Stimulated activated CD8-positive, alpha-beta memory T cell treated with anti-CD3 and anti-CD28 coated beads, Interleukin-4, amount 100 ng/mL, for 4 hours (primary cell): Measurements from ENCODE around the gene SUPT5H.
"Not testable (repeated sequence)": the region's sequence is repeated elsewhere in the genome, so short reads cannot be mapped to it uniquely, and the experiment has no call there.

Experiments used
- DNase-seq, 2 donors: peaks; one replicate each; pipeline ENCODE4 v3.0.0-alpha.2; 2020; ENCODE audit warnings: low read depth in 2 of 2, low spot score in 1 of 2

The SUPT5H gene

DNA sequence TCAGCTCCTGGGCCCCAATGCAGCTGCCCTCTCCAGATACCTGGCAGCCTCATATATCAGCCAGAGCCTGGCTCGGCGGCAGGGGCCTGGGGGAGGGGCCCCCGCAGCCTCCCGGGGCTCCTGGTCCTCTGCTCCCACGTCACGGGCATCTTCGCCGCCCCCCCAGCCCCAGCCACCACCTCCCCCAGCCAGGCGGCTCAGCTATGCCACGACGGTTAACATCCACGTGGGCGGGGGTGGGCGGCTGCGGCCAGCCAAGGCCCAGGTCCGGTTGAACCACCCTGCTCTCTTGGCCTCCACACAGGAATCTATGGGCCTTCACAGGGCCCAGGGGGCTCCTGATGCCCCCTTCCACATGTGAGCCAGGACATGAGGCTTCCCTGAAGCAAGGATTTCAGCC is 20.4 kb upstream of the SUPT5H start:
- DNase-seq: no peak

DNA sequence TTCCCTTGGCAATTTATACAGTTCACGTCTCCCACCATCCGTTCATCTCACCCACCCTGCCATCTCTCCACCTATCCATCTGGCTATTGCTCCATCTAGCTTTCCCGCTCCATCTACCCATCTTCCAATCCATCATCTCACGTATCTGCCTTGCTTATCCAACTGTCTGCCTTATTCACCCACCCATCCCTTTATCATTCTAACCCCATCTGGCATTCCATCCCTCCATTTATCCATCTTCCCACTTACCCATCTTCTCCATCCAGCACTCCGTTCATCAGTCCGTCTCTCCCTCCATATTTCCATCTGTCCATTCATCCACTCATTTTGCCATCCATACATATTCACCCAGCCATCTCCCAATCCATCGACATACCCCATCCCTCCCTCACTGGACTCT is 19.6 kb upstream of the SUPT5H start:
- no peak for DNase-seq

DNA sequence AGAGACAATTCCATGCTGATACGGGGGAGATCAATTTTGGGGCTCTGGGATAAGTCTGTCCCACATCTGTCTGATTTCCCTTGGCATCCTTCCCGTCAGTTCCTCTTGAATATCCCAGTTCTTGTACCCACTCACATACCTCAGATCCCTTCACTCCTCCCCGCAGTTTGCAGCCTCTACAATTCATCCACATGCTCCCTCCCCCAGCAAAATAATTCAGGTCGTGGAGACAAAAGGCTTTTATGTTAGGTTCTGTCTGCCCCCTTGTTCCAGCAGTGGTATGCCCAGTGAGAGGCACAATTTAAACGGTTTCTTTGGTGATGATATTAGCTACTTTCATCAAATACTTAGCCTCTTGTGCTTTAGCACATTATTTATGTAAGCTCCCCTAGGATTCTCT is 19.2 kb upstream of the SUPT5H start:
- no peak for DNase-seq

DNA sequence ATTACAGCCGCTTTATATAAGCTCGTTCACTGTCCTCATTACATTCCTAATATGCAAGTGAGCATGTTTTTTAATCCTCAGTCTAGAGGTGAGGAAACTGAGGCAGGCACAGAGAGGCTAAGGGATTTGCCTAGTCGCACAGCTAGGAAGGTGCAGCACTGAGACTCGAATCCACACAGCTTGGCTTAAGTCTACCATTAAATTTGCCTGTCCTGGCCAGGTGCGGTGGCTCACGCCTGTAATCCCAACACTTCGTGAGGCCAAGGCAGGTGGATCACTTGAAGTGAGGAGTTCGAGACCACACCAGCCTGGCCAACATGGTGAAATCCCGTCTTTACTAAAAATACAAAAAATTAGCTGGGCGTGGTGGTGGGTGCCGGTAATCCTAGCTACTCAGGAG is 17.7 kb upstream of the SUPT5H start:
- no peak for DNase-seq

DNA sequence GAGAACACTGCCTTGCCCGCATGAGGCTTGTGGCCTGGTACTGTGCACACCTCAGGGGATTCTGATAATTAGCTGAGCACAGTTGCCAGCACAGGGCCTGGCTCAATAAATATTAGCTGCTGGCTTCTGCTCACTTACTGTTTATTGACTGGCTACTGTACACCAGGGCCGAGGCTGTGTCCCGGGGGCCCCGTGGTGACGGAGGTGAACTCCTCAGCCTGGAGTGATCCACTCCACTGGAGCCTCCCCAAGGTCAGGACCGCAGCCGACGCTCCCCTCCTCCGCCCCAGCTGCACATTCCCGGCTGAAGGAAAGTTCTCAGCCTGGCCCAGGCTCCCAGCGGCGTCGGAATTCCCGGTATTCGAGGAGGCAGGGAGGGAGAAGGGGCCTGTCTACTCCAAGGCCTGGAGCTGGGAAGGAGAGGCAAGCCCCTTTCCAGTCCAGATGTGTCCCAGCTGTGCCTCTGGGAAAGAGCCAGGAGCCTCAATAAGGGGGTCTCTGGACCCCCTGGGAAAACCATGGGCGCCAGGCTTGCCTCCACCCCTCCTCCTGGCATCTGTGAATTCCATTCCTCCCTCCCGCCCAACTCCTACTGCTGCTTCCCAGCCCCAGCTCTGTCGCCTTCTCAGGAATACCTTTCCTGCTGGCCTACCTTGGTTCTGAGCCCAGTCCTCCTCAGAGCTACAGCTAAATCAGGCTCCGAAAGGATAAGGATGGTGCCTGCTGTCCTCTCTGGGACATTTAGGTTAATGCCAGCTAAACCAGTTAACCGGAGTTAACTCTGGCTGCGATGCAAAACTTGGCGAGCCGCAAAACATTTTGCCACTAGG is 16.9 kb upstream of the SUPT5H start:
- DNase-seq: no peak

DNA sequence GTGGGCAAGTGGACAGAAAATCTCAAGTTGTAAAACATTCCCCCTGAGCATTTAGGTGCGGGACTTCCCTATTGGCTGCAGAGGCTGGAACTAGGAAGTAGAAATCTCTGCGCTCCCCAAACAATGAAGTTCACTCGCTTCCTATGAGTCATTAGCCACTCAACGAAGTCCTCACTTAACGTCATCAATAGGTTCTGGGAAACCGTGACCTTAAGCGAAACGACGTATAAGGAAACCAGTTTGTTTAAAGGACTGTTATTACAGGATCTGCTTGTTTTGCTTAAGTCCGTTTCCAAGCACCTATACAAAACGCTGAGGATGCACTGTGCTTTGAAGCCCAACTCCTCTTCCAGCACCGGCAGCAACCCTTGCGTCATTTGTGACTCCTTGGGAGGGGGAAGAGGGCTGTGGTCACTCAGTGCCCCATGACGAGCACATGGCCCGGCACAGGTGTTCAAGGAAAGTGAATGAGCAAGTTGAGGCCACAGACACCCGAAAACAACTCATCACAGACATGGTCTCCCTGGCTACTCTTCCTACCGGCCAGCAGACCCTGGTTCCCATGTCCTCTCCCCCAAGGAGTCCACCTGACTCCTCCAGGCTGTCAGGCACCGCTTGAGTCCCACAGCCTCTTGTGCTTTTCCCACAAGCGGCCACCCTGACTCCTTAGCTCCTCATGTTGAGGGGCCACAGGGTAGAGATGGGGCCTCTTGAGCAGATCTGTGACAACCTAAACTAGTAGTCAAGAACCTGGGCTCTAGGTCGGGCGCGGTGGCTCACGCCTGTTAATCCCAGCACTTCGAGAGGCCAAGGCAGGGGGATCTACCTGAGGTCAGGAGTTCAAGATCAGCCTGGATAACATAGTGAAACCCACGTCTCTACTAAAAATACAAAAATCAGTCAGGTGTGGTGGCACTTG is 14.4 kb upstream of the SUPT5H start:
- no peak for DNase-seq

DNA sequence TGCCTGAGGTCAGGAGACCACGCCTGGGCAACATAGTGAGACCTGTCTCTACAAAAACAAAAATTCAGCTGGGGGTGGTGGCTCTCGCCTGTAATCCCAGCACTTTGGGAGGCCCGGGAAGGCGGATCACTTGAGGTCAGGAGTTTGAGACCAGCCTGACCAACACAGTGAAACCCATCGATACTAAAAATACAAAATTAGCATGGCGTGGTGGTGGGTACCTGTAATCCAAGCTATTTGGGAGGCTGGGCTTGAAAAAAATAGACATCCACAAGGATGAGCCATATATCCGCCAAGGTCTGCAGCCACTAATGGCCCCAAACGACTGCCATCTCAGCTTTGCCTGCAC is 12.7 kb upstream of the SUPT5H start:
- DNase-seq: no peak

DNA sequence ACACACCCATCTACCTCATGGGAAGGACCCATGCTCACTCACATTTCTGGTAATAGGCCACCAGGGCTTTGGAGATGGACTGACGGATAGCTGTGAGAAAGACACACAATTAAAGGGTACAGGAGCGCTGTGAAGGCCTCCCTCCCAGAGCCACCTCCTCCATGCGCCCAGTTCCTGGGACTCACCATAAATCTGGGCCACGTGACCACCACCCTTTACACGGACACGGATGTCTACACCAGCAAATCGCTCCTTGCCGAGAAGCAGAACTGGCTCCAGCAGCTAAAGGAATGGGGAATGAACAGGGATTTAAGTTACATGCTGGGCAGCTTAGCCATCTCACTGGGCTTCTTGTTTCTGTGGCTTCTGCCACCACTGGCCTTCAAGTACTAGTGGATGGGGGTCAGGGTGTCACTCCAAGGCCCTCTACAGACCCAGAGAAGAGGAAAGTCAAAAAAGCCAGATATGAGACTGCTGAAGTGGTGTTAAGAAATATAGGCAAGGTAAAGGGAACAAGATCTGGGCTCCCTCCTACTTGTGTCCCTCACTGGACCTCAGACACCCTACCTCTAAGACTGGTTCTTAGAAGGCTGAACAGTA is 11.8 kb upstream of the SUPT5H start:
- DNase-seq: no peak

DNA sequence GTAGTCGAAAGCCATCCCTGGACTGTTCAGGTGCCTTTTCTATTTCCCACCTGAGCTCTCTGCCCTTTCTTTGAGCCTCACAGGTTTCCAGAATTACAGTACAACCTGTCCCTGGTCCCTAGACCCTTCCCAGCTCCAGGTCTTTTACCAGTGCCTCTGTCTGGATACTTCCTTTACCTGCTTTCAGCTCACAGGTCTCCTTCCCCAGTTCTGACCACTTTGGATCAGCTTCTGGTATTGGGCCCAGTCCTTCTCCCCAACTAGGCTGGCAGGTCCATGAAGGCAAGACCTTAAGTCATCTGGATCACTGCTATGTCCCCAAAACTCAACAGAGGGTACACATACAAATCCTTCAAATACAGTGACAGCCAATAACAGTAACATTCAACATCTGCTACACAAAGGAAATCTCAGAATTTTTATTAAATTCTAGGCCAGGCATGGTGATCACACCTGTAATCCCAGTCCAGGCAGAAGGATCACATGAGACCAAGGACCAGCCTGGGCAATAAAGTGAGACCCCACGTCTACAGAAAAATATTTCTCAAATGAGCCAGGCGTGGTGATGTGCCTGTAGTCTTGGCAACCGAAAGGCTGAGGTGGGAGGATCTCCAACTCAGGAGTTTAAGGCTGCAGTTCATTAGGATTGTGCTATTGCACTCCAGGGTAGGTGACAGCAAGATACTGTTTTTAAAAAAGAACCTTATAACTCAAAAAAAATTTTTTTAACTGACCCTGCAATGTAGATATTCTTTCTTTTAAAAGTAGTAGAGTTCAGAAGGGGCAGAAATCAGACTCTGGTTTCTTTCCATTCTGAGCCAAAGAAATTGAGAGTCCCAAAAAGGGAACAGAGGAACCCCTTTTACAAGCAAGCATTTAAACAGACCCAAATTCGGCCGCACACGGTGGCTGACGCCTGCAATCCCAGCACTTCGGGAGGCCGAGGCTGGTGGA is 11.0 kb upstream of the SUPT5H start:
- no peak for DNase-seq

DNA sequence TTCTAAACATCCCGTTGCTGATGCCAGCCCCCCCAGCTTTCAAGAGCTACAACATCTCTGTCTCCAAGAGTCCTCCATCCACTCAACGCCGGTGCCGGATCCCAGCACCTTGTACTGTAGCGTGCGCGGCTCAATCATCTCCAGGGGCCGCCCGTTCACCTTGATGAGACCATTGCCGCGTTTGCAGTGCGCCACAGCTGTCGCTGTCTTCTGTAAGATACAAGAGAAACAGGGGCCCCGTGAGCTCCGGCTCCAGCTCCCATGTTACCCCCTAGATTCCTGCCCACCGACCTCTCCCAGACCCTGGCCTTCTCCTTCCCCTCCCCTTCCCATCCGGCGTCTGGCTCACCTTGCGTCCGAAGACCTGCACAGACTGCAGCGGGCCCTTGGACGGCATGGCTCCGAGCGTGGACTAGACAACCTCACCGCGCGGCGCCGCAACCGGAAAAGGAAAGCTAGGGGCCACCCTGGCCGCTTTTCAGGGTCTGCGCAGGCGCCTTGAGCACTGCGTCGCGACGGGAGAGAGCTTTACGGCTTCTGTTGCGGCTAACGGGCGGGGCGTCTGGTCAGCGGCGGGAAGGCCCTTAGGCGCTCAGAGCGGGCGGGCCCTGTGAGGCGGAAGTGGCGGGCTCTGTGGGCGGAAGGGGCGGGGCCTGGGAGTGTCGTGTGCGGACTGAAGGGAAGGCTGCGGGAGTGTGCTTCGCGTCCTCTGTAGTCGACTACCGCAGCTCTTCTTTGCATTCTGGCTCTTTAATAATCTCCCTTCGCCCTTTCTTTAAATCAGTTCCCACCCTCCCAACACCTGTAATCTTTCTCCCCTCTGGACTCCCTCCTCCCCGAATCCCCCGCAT is 9.7 kb upstream of the SUPT5H start, which contains the start of gene RPS16:
TSS of gene RPS16 (minus strand) at position 451 of the 851 bp plus-strand sequence. CDS start at position 397, 54 bp downstream.
- DNase-seq: peak; percentile 98 to 99

DNA sequence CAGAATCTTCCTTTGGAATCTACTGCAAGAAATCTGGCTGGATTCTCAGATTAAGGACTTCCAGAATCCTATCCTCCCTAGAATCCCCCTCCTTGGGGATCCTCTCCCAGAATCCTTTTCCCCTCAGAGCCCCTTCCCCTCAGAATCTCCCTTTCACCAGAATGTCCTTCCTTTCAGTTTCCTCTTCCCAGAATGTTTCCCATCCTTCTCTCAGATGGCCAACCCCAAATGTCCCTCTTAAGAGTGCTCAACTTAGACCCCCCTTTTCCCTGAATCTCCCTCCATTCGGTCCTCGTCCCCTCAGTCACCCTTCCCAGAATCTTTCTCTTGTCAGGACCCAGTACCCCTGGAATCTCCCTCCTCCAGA is 9.0 kb upstream of the SUPT5H start:
- no peak for DNase-seq

DNA sequence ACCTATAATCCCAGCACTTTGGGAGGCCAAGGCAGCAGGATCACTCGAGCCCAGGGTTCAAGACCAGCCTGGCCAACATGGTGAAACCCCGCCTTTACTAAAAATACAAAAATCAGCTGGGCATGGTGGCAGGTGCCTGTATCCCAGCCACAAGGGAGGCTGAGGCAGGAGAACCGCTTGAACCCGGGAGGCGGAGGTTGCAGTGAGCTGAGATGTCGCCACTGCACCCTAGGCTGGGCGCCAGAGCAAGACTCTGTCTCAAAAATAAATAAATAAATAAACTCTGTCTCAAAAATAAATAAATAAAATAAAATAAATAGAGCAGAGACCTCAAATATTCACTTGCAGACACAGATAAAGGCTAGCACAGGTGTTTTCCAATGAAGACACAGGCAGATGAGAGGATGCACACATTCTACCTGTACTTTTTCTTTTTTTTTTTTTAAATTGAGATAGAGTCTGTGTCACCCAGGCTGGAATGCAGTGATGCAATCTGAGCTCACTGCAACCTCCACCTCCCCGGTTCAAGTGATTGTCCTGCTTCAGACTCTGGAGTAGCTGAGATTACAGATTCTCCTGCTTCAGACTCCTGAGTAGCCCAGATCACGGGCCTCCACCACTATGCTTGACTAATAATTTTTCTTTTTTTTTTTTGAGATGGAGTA is 7.0 kb upstream of the SUPT5H start:
- no peak for DNase-seq

DNA sequence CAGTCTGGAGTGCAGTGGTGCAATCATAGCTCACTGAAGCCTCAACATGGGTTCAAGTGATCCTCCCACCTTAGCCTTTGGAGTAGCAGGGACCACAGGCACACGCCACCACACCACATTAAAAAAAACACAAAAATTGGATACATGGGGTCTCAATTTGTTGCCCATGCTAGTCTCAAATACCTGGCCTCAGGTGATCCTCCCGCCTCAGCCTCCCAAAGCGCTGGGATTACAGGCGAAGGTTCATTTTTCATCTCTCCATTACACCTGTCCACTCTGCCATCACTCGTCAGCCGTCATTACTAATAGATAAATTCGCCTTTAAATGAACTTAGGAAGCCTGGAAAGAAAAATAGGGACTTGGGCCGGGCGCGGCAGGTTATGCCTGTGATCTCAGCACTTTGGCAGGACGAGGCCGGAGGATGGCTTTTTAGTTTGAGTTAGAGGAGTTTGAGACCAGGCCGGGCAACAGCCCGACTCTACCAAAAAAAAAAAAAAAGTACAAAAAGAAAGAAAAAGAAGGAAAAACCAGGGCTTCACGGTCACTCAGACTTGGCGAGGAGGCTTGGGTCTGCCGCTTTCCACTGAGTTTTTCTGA is 685 bp upstream of the SUPT5H start:
- DNase-seq: no peak

DNA sequence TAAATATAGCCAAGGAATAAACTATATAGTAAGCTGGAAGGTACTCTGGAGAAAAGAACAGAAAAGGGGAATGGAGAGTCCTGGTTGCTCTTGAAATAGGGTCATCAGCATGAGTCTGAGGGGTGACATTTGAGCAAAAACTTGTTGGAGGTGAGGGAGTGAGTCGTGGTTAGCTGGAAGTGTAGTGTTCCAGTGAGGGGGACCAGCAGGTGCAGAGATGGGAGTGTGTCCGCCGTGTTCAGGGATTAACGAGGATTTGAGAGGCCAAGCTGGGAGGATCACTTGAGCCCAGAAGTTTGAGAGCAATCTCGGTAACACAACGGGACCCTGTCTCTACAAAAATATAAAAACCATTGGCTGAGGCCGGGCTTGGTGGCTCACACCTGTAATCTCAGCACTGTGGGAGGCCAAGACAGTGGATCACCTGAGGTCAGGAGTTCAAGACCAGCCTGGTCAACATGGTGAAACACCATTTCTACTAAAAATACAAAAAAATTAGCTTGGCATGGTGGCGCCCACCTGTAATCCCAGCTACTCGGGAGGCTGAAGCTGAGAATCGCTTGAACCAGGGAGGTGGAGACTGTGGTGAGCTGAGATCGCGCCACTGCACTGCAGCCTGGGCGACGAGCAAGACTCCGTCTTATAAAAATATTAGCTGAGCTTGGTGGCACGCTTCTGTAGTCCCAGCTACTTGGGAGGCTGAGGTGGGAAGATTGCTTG is 1.1 kb downstream of the SUPT5H start:
- no peak for DNase-seq

DNA sequence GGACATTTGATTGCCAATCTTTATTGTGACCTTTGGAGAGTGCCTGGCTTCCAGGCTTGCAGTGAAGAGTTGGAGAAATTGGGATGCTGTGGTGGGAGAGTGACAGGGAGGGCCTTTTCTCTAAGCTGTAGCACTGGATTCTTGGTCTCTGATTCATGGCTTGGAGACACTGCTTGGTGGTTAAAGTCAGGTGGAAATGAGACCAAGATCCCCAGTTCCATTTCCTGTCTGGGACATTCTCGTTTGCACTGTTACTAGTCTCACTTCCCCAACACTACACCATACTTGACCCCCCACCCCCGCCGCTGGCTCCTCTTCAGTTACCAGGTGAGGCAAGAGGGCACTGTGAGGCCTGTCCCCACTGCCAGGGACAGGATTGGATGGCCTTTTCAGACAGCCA is 2.9 kb downstream of the SUPT5H start:
- DNase-seq: no peak

DNA sequence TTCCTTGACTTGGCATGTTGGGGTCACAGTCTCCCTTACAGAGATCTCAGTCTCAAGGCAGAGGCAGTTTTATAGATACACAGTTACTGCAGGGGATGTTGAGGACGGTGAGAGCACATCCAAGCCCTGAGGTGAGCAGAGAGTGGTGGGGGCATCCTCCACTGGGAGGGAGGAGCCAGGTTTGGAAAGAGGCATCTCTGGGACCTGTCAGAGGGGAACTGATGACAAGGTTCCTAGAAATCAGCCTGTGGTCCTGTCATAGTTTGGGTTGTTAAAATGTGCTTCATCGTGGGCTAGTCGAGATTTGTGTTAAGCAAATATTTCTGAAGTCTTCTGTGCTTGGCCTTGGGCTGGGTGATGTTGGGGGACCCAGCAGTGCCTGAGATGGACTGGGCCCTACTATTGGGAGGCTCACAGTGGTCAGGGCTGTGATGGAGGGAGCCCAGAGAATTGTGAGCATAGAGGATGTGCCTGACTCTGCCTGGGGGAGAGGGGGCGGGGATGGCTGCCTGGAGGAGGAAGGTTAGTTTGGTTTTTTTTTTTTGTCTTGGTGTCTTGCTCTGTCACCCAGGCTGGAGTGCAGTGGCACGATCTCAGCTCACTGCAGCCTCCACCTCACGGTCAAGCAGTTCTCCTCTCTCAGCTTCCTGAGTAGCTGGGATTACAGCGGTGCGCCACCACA is 3.9 kb downstream of the SUPT5H start:
- DNase-seq: no peak

DNA sequence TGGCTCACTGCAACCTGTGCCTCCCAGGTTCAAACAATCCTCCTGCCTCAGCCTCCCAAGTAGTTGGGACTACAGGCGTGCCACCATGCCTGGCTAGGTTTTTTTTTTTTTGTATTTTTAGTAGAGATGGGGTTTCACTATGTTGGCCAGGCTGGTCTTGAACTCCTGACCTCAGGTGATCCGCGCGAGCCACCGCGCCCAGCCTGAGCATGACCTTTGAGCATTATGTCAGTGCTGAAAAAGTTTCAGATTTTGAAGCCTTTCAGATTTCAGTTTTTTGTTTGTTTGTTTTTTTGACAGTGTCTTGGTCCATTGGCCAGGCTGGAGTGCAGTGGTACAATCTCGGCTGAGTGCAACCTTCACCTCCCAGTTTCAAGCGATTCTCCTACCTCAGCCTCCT is 5.9 kb downstream of the SUPT5H start:
- DNase-seq: not testable (repeated sequence)

DNA sequence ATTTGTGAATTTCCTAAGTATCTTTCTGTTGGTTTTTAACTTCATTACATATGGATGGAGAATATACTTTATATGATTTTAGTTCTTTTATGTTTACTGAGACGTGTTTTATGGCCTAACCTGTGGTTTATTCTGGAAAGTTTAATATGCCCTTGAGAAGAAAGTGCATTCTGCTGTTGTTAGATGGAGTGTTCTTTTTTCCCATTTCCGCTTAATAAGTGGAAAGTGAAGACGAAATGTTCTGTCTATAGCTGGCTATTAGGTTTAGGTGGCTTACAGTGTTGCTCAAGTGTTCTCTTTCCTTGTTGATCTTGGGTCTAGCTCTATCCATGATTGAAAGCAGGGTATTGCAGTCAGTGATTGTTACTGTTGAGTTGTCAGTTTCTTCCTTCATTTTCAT is 18.0 kb downstream of the SUPT5H start:
- no peak for DNase-seq
